SK-N-SH (cell line): ENCODE results near the gene PRR11. TPM values are rescaled to one million over a fixed set of nuclear protein-coding genes. Genes with fewer than 3 reads are reported as not detected.
A peak's percentile ranks its signal among the peaks of the same experiment; 100 is the strongest.

Source experiments
- CTCF ChIA-PET: fragments of 300-600, 350-600 bp; formaldehyde crosslinking; extraction: SDS; loops from one replicate; lab custom pipeline; 2021; lab: Yijun Ruan, JAX
- POLR2A ChIA-PET: fragments of 350-600 bp; sonication (Branson Sonifier 250); formaldehyde crosslinking; extraction: SDS; loops from one replicate; lab custom pipeline; 2020; ENCODE audit warnings: antibody characterized with exemption, inconsistent platforms; lab: Yijun Ruan, JAX
- DNase-seq: peaks from one replicate; pipeline ENCODE4 v3.0.0; 2012
- H2AFZ ChIP-seq: fragments of 200-600 bp; sonication (generic); 2 replicates; pipeline ENCODE4 v1.8.1; 2016; ENCODE audit warnings: antibody characterized with exemption, mild to moderate bottlenecking, low read depth
- H3F3A ChIP-seq: fragments of 200-600 bp; sonication (generic); replicated peaks from 2 replicates; pipeline ENCODE3; 2016; ENCODE audit warnings: antibody characterized with exemption, mild to moderate bottlenecking; ENCODE audit not compliant: insufficient read depth
- H3K27ac ChIP-seq, 2 experiments: fragments of 200-500 bp in 1 of 2; fragments of 200-600 bp in 1 of 2; sonication (Bioruptor generic) in 1 of 2; sonication (generic), shearing (Covaris generic) in 1 of 2; 2 replicates each; pipeline versions ENCODE4 v1.5.1 to v1.6.1; 2014 to 2016; ENCODE audit warnings: low read depth in 2 of 2, inconsistent platforms in 1 of 2, low read length in 1 of 2, mild to moderate bottlenecking in 1 of 2, mixed read lengths in 1 of 2
- H3K27me3 ChIP-seq: fragments of 200-600 bp; sonication (generic), shearing (Covaris generic); 2 replicates; pipeline ENCODE4 v1.6.1; 2016; ENCODE audit warnings: mixed run types; ENCODE audit not compliant: insufficient read depth
- H3K36me3 ChIP-seq, 2 experiments: fragments of 200-500 bp in 1 of 2; fragments of 200-600 bp in 1 of 2; sonication (Bioruptor generic) in 1 of 2; sonication (generic) in 1 of 2; replicated peaks in 1 of 2; 2 replicates each; pipeline versions ENCODE3 to v1.5.1; 2014 to 2016; ENCODE audit warnings: low read length in 1 of 2, mild to moderate bottlenecking in 1 of 2; ENCODE audit not compliant: insufficient read depth in 2 of 2, control insufficient read depth in 1 of 2
- H3K4me1 ChIP-seq, 2 experiments: fragments of 200-500 bp in 1 of 2; fragments of 200-600 bp in 1 of 2; sonication (Bioruptor generic) in 1 of 2; sonication (generic), shearing (Covaris generic) in 1 of 2; 2 replicates each; pipeline versions ENCODE4 v1.5.1 to v1.6.1; 2014 to 2016; ENCODE audit warnings: low read depth in 1 of 2, low read length in 1 of 2, mixed run types in 1 of 2; ENCODE audit not compliant: insufficient read depth in 2 of 2, control insufficient read depth in 1 of 2
- H3K4me2 ChIP-seq: fragments of 200-600 bp; sonication (generic), shearing (Covaris generic); 2 replicates; pipeline ENCODE4 v1.6.1; 2017; ENCODE audit warnings: mixed run types
- H3K4me3 ChIP-seq, 2 experiments: fragments of 200-500 bp in 1 of 2; fragments of 200-600 bp in 1 of 2; sonication (Bioruptor generic) in 1 of 2; sonication (generic), shearing (Covaris generic) in 1 of 2; 2 replicates each; pipeline versions ENCODE4 v1.5.1 to v1.8.1; 2014 to 2016; ENCODE audit warnings: low read depth in 2 of 2, inconsistent platforms in 1 of 2, low read length in 1 of 2, mild to moderate bottlenecking in 1 of 2, mixed read lengths in 1 of 2, moderate library complexity in 1 of 2
- H3K79me2 ChIP-seq: fragments of 200-600 bp; sonication (generic); 2 replicates; pipeline ENCODE4 v1.8.1; 2017; ENCODE audit warnings: mild to moderate bottlenecking; ENCODE audit not compliant: insufficient read depth
- H3K9ac ChIP-seq: fragments of 200-600 bp; sonication (generic); 2 replicates; pipeline ENCODE4 v1.6.1; 2017; ENCODE audit warnings: mixed run types
- H3K9me2 ChIP-seq: fragments of 200-600 bp; sonication (generic); 2 replicates; pipeline ENCODE4 v1.6.1; 2017; ENCODE audit warnings: mixed run types
- H3K9me3 ChIP-seq: fragments of 200-600 bp; sonication (generic); 2 replicates; pipeline ENCODE4 v1.6.1; 2017; ENCODE audit warnings: mixed run types, mild to moderate bottlenecking, moderate library complexity
- H4K20me1 ChIP-seq: fragments of 200-600 bp; sonication (generic); 2 replicates; pipeline ENCODE4 v1.6.1; 2017; ENCODE audit warnings: mild to moderate bottlenecking, mixed run types; ENCODE audit not compliant: insufficient read depth
- FOSL2 ChIP-seq: IDR thresholded peaks from 2 replicates; pipeline ENCODE4 v1.4.0; 2012; ENCODE audit warnings: low read depth, mild to moderate bottlenecking, moderate library complexity, borderline replicate concordance
- FOXJ3 ChIP-seq: sonication (generic); formaldehyde crosslinking; IDR thresholded peaks from 2 replicates; pipeline ENCODE4 v1.5.1; 2020; ENCODE audit warnings: mild to moderate bottlenecking, missing genetic modification reagents
- FOXM1 ChIP-seq: IDR thresholded peaks from 2 replicates; pipeline ENCODE4 v1.4.0; 2012; ENCODE audit warnings: low read depth, mild to moderate bottlenecking
- GABPA ChIP-seq: IDR thresholded peaks from 2 replicates; pipeline ENCODE4 v1.4.0; 2012; ENCODE audit warnings: low read depth, mild to moderate bottlenecking
- IRF3 ChIP-seq: fragments of 150-350 bp; IDR thresholded peaks from 2 replicates; pipeline ENCODE4 v1.6.1; 2016; ENCODE audit warnings: mild to moderate bottlenecking, low read depth, low read length
- JUND ChIP-seq: IDR thresholded peaks from 2 replicates; pipeline ENCODE4 v1.4.0; 2012
- NRF1 ChIP-seq: IDR thresholded peaks from 2 replicates; pipeline ENCODE4 v1.6.1; 2012; ENCODE audit warnings: low read depth, mild to moderate bottlenecking, low read length
- PBX3 ChIP-seq: IDR thresholded peaks from 2 replicates; pipeline ENCODE4; 2012
- RXRA ChIP-seq: IDR thresholded peaks from 2 replicates; pipeline ENCODE4 v1.4.0; 2012; ENCODE audit warnings: low read depth, mild to moderate bottlenecking, borderline replicate concordance
- TCF12 ChIP-seq: IDR thresholded peaks from 2 replicates; pipeline ENCODE4 v1.4.0; 2012
- ZBTB33 ChIP-seq: IDR thresholded peaks from 2 replicates; pipeline ENCODE4 v1.4.0; 2012; ENCODE audit warnings: low read depth, borderline replicate concordance
- WGBS: methylation state at CpG from one replicate; pipeline ENCODE4 v1.1.6; 2017; ENCODE audit warnings: low lambda C conversion rate; 5-methylcytosine and 5-hydroxymethylcytosine counted together
- polyA plus RNA-seq, 3 experiments: library from polyadenylated mRNA; depleted of rRNA; stranded (reverse); fragments of >200 nt; gene quantifications; 2 replicates each; pipeline ENCODE4 v1.2.3, GENCODE V29; 2012
- TF ChIP-seq, protein P1 (sequence below): fragments of 200-600 bp; sonication (generic); IDR thresholded peaks from 2 replicates; pipeline ENCODE4 v1.6.1; 2017; ENCODE audit warnings: antibody characterized with exemption, mild to moderate bottlenecking, moderate library complexity
- TF ChIP-seq, protein P2 (sequence below): fragments of 150-350 bp; IDR thresholded peaks from 2 replicates; pipeline ENCODE4 v1.6.1; 2017; ENCODE audit warnings: antibody characterized with exemption, low read length, low read depth, borderline replicate concordance
- TF ChIP-seq, protein P3 (sequence below): IDR thresholded peaks from 2 replicates; pipeline ENCODE4 v1.4.0; 2012; ENCODE audit warnings: low read depth, borderline replicate concordance

Gene PRR11
- polyA plus RNA-seq, 1 of the 3 experiments (the other 2 are of a cell fraction) = 25.8 TPM

GRCh38 chr17:59151591-59151990, 4.0 kb upstream of the PRR11 start:
- Histone ChIP-seq H3K9ac (peak overlapping the region; percentile 87), H3K36me3 (peaks cover 0 to 1% of the 10 kb centered on the region in 2 experiments), H4K20me1 (no peaks in the 10 kb centered on the region), H3K4me3 (peak overlapping the region; percentile 9 to 81; a peak in 3 of 4 replicates), H3K9me3 (no peaks in the 10 kb centered on the region), H3F3A (peaks cover 46% of the 10 kb centered on the region), H2AFZ (peak overlapping the region; percentile 76), H3K27me3 (no peaks in the 10 kb centered on the region), H3K27ac (peak overlapping the region; percentile 11 to 85), H3K4me1 (peaks cover 12 to 19% of the 10 kb centered on the region in 2 experiments; a peak in 3 of 4 replicates), H3K79me2 (peaks cover 86% of the 10 kb centered on the region), H3K9me2 (no peaks in the 10 kb centered on the region), H3K4me2 (peak overlapping the region; percentile 89)
- CTCF ChIA-PET = interaction anchor here (1.0 to 1.9 kb wide), 5 partner anchors 9 to 59 kb away, joined by 3 to 9 read pairs (median 4); no protein-coding TSS in a partner anchor
- no peak for DNase-seq
- WGBS = 85% methylated on average over 1 of the region's 1 CpG
- POLR2A ChIA-PET = no interaction called here
- no peak for TF ChIP-seq GABPA
- TF ChIP-seq, protein P1, sequence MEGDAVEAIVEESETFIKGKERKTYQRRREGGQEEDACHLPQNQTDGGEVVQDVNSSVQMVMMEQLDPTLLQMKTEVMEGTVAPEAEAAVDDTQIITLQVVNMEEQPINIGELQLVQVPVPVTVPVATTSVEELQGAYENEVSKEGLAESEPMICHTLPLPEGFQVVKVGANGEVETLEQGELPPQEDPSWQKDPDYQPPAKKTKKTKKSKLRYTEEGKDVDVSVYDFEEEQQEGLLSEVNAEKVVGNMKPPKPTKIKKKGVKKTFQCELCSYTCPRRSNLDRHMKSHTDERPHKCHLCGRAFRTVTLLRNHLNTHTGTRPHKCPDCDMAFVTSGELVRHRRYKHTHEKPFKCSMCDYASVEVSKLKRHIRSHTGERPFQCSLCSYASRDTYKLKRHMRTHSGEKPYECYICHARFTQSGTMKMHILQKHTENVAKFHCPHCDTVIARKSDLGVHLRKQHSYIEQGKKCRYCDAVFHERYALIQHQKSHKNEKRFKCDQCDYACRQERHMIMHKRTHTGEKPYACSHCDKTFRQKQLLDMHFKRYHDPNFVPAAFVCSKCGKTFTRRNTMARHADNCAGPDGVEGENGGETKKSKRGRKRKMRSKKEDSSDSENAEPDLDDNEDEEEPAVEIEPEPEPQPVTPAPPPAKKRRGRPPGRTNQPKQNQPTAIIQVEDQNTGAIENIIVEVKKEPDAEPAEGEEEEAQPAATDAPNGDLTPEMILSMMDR = no peak
- no peak for TF ChIP-seq FOXJ3
- TF ChIP-seq, protein P2, sequence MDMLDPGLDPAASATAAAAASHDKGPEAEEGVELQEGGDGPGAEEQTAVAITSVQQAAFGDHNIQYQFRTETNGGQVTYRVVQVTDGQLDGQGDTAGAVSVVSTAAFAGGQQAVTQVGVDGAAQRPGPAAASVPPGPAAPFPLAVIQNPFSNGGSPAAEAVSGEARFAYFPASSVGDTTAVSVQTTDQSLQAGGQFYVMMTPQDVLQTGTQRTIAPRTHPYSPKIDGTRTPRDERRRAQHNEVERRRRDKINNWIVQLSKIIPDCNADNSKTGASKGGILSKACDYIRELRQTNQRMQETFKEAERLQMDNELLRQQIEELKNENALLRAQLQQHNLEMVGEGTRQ = no peak
- TF ChIP-seq ZBTB33 = no peak
- TF ChIP-seq NRF1 = no peak
- no peak for TF ChIP-seq IRF3
- TF ChIP-seq FOXM1 = no peak

DNA sequence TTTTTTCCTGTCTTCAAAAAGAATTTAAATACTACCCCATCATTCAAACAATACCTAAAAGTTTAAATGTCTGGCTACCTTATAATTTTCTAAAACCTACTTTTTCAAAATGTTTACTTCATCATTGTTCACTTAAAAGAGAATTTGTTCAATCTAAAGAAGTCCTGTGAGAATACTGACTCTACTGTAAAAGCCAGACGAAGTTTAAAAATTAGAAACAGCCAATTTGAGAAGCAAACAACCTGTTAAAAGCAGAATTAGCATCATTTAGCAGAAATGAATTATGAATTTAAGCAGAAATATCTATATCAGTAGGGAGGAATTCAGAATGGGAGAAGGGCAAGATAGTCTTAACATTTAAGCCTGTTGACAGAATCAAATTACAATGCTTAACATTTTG, 2.6 kb upstream of the PRR11 start:
- POLR2A ChIA-PET = no interaction called here
- Histone ChIP-seq H2AFZ (peak overlapping the region; percentile 76; the same call in 1 of the 2 replicates), H3K36me3 (peaks cover 0 to 1% of the 10 kb centered on the region in 2 experiments), H3K9ac (peak overlapping the region; percentile 87; the same call in 1 of the 2 replicates), H3K27me3 (no peaks in the 10 kb centered on the region), H3K4me3 (peak overlapping the region; percentile 80 to 81; a peak in 3 of 4 replicates), H3K4me1 (peaks cover 13 to 22% of the 10 kb centered on the region in 2 experiments; a peak in 3 of 4 replicates)
- 20% methylated on average over 1 of the region's 1 CpG for WGBS
- CTCF ChIA-PET = interaction anchor here (1.1 to 1.2 kb wide), 2 partner anchors 20 to 61 kb away, joined by 3 to 5 read pairs; no protein-coding TSS in a partner anchor
- DNase-seq = no peak
- TF ChIP-seq JUND (no peak), NRF1 (no peak), PBX3 (no peak), FOSL2 (no peak), FOXM1 (no peak), TCF12 (no peak), RXRA (no peak)
- TF ChIP-seq, protein P3, sequence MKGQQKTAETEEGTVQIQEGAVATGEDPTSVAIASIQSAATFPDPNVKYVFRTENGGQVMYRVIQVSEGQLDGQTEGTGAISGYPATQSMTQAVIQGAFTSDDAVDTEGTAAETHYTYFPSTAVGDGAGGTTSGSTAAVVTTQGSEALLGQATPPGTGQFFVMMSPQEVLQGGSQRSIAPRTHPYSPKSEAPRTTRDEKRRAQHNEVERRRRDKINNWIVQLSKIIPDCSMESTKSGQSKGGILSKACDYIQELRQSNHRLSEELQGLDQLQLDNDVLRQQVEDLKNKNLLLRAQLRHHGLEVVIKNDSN = no peak
- TF ChIP-seq, protein P2 = no peak
- TF ChIP-seq, all 33 proteins: peak for 0
- H3K27ac ChIP-seq = peak overlapping the region; percentile 85 to 95; a peak in 3 of 4 replicates
- H4K20me1 ChIP-seq = no peaks in the 10 kb centered on the region
- peaks cover 86% of the 10 kb centered on the region for H3K79me2 ChIP-seq
- H3K9me3 ChIP-seq = no peaks in the 10 kb centered on the region
- peak overlapping the region; percentile 89 for H3K4me2 ChIP-seq
- H3F3A ChIP-seq = peaks cover 46% of the 10 kb centered on the region
- H3K9me2 ChIP-seq = no peaks in the 10 kb centered on the region
